ENCODE data around the gene IPMK. TPM values are rescaled to one million over a fixed set of nuclear protein-coding genes. Genes with fewer than 3 reads are reported as not detected.

IPMK gene
- total and polyA plus RNA-seq, 9 of the 15 experiments (the other 6 are each of a cell fraction or from before 2014, with no cell fraction given): 0.98 to 4.4 (median 2.7) TPM

DNA sequence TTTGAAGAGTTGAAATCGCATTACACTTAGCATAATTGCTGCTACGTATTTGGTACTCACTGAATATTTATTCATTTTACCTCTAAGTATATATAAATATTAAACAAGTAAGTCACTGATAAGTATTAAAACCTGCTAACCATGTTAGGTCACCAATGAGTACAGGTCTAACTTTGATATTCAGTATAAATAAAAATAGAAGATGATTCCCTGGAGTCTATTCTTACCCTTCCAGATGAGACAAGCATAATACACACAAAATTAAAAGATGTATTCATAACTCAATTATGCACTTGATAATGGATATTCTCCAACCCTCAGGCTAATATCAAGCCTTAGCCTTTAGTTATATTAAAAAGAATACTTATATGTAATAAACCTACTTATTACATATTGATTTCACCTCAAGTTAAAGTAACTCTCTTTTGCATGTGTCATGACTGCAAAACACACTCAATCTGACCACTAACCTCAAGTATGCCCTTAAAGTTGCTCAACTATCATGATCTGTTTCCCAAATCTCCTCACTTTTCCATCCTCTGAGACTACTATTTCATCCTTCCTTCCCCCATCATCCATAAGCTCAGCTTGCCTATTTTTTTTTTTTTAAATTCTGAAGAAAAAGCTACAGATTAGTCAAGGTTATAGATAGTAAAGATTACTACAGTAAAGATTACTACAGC lies 46.8 kb downstream of the IPMK start:
- no peaks in the 10 kb centered on the region for H4K20me1 ChIP-seq (replicated peaks; ENCODE audit: control insufficient read depth, insufficient read depth, low read length)
- no peak overlapping the region for H3K4me3 ChIP-seq
- WGBS (ENCODE audit: insufficient coverage, low coverage, missing lambda C conversion rate): 72% methylated on average over 2 of the region's 2 CpGs
- DNase-seq (ENCODE audit: extremely low read depth in 1 of 4, low spot score in 3 of 4): no peak
- H3K79me2 ChIP-seq (ENCODE audit: control insufficient read depth, insufficient read depth, low read length): no peaks in the 10 kb centered on the region
- no peaks in the 10 kb centered on the region for H3K9me3 ChIP-seq (replicated peaks; ENCODE audit: control insufficient read depth, insufficient read depth, low read depth, low read length)
- intact Hi-C loops (cut with micrococcal nuclease) (no loop called here), in situ Hi-C loops (cut with MboI) (no loop called here)
- no peak for ATAC-seq
- no peaks in the 10 kb centered on the region for H3K9me1 ChIP-seq (ENCODE audit: control insufficient read depth, insufficient read depth, low read length)
- no peak for FAIRE-seq
- no TSS peak for BruUV-seq (replicated peaks)
- CTCF ChIA-PET (ENCODE audit: low intra/inter-chr PET ratio): no interaction called here
- no peak overlapping the region for H3K27ac ChIP-seq (ENCODE audit: extremely low read depth, low read depth, low read length)
- peaks cover 1% of the 10 kb centered on the region; the same call in 1 of the 3 replicates for H3K36me3 ChIP-seq (ENCODE audit: control insufficient read depth, insufficient read depth, low read length)
- peaks cover 0 to 3% of the 10 kb centered on the region in 2 experiments; a peak in 2 of 5 replicates for H3K4me1 ChIP-seq (replicated peaks in 1 of 2; ENCODE audit: control insufficient read depth in 2 of 2, insufficient read depth in 2 of 2, low read length in 2 of 2)
- no peak overlapping the region for H3K4me2 ChIP-seq (ENCODE audit: insufficient read depth, low read length)
- H3K27me3 ChIP-seq (ENCODE audit: control insufficient read depth in 2 of 2, insufficient read depth in 2 of 2, low read length in 2 of 2): no peaks in the 10 kb centered on the region
- no peak overlapping the region for H3K9ac ChIP-seq (ENCODE audit: insufficient read depth in 1 of 2, low read depth in 2 of 2, low read length in 2 of 2)
- TF ChIP-seq CREB3L1 (IDR thresholded peaks at IDR 0.05; ENCODE audit: borderline replicate concordance, low read depth): no peak
- no peak for TF ChIP-seq SUPT5H (IDR thresholded peaks at IDR 0.05)
- no peak for TF ChIP-seq ZC3H11A (IDR thresholded peaks at IDR 0.05; ENCODE audit: low read depth, low read length)
- POLR2A ChIA-PET: interaction anchor here (1.0 kb wide), 1 partner anchor 10 kb away, joined by 4 read pairs; no protein-coding TSS in a partner anchor
- no peak overlapping the region for H2AFZ ChIP-seq (ENCODE audit: low read depth, low read length)

DNA sequence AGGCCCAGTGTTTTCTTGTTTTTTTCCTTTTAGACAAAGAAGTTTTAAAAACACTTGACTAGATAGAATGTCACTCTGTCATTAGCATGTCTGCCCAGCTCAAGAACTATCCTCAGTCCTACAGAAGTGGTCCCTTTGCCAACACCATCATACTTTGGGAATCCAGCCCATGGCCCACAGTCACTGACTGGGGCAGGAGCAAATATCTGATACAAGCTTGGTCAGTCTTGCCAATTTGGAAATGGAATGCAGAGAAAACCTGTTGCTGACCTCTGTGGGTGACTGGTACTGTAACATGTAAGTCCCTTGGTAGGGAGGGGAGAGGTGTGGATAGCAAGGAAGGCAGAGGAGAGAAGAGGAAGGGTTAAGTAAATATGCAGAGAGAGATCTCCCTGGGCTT lies 47.8 kb downstream of the IPMK start:
- no peaks in the 10 kb centered on the region for H3K9me1 ChIP-seq (ENCODE audit: control insufficient read depth, insufficient read depth, low read length)
- BruUV-seq (replicated peaks): no TSS peak
- no peaks in the 10 kb centered on the region for H3K36me3 ChIP-seq (ENCODE audit: control insufficient read depth, insufficient read depth, low read length)
- DNase-seq (ENCODE audit: extremely low read depth in 1 of 4, low spot score in 3 of 4) (no peak), FAIRE-seq (no peak), ATAC-seq (no peak)
- H3K4me3 ChIP-seq: no peak overlapping the region
- in situ Hi-C loops (cut with MboI): no loop called here
- H3K27ac ChIP-seq (ENCODE audit: extremely low read depth, low read depth, low read length): no peak overlapping the region
- ChIA-PET CTCF (ENCODE audit: low intra/inter-chr PET ratio) (no interaction called here), POLR2A (no interaction called here)
- no peaks in the 10 kb centered on the region for H3K9me3 ChIP-seq (replicated peaks; ENCODE audit: control insufficient read depth, insufficient read depth, low read depth, low read length)
- intact Hi-C loops (cut with micrococcal nuclease): no loop called here
- H3K4me1 ChIP-seq (replicated peaks in 1 of 2; ENCODE audit: control insufficient read depth in 2 of 2, insufficient read depth in 2 of 2, low read length in 2 of 2): peaks cover 0 to 3% of the 10 kb centered on the region in 2 experiments; a peak in 2 of 5 replicates
- H4K20me1 ChIP-seq (replicated peaks; ENCODE audit: control insufficient read depth, insufficient read depth, low read length): no peaks in the 10 kb centered on the region
- H3K27me3 ChIP-seq (ENCODE audit: control insufficient read depth in 2 of 2, insufficient read depth in 2 of 2, low read length in 2 of 2): no peaks in the 10 kb centered on the region
- no peak overlapping the region for H2AFZ ChIP-seq (ENCODE audit: low read depth, low read length)
- no peaks in the 10 kb centered on the region for H3K79me2 ChIP-seq (ENCODE audit: control insufficient read depth, insufficient read depth, low read length)
- no peak overlapping the region for H3K4me2 ChIP-seq (ENCODE audit: insufficient read depth, low read length)
- no peak overlapping the region for H3K9ac ChIP-seq (ENCODE audit: insufficient read depth in 1 of 2, low read depth in 2 of 2, low read length in 2 of 2)
- TF ChIP-seq CSDE1 (IDR thresholded peaks at IDR 0.05): no peak
- TF ChIP-seq, protein P1, sequence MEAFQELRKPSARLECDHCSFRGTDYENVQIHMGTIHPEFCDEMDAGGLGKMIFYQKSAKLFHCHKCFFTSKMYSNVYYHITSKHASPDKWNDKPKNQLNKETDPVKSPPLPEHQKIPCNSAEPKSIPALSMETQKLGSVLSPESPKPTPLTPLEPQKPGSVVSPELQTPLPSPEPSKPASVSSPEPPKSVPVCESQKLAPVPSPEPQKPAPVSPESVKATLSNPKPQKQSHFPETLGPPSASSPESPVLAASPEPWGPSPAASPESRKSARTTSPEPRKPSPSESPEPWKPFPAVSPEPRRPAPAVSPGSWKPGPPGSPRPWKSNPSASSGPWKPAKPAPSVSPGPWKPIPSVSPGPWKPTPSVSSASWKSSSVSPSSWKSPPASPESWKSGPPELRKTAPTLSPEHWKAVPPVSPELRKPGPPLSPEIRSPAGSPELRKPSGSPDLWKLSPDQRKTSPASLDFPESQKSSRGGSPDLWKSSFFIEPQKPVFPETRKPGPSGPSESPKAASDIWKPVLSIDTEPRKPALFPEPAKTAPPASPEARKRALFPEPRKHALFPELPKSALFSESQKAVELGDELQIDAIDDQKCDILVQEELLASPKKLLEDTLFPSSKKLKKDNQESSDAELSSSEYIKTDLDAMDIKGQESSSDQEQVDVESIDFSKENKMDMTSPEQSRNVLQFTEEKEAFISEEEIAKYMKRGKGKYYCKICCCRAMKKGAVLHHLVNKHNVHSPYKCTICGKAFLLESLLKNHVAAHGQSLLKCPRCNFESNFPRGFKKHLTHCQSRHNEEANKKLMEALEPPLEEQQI (IDR thresholded peaks at IDR 0.05): no peak
- no peak for TF ChIP-seq ZNF668 (CRISPR knock-in tag; IDR thresholded peaks at IDR 0.05)
- no peak for TF ChIP-seq BDP1 (IDR thresholded peaks at IDR 0.05; ENCODE audit: insufficient read depth, insufficient read length)
- TF ChIP-seq SUPT5H (IDR thresholded peaks at IDR 0.05): no peak
- TF ChIP-seq ZNF212 (CRISPR knock-in tag; IDR thresholded peaks at IDR 0.05): no peak
- no peak for TF ChIP-seq LCOR (CRISPR knock-in tag; IDR thresholded peaks at IDR 0.05)
- no peak for TF ChIP-seq ZNF224 (CRISPR knock-in tag; IDR thresholded peaks at IDR 0.05)
- TF ChIP-seq ZNF699 (CRISPR knock-in tag; IDR thresholded peaks at IDR 0.05; ENCODE audit: insufficient replicate concordance): no peak
- TF ChIP-seq ZNF263 (CRISPR knock-in tag; IDR thresholded peaks at IDR 0.05; ENCODE audit: borderline replicate concordance): no peak
- no peak for TF ChIP-seq TCF3 (CRISPR knock-in tag; IDR thresholded peaks at IDR 0.05)
